IMR-90 (cell line): ENCODE results near the gene PRKCB.

ENCODE experiments used
- BHLHE40 ChIP-seq: fragments of 150-350 bp; IDR thresholded peaks from 2 replicates; pipeline ENCODE4 v1.6.1; 2016; ENCODE audit warnings: mild to moderate bottlenecking, low read depth, low read length
- TF ChIP-seq, protein P1 (sequence below): conservative IDR thresholded peaks from 2 replicates; pipeline ENCODE4 v1.5.1; 2012; ENCODE audit warnings: mild to moderate bottlenecking, low read depth, low read length, improper control_type of control experiment

DNA sequence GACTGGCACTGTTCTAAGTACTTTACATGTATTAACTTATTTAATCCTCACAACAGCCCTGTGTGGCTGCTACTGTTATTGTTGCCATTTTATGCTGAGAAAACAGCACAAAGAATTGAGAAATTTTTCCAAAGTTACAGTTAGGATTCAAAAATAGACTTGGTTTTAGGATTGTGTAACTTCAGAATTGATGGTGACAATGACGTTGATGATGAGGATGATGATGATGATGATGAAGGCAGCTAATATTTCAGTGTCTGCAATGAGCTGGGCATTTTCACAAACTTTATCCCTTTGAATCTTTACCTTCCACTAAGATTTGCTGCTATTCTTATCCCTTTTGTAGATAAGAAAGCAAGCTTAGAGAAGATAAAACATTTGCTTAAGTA, 22.1 kb downstream of the PRKCB start:
- TF ChIP-seq, protein P1, sequence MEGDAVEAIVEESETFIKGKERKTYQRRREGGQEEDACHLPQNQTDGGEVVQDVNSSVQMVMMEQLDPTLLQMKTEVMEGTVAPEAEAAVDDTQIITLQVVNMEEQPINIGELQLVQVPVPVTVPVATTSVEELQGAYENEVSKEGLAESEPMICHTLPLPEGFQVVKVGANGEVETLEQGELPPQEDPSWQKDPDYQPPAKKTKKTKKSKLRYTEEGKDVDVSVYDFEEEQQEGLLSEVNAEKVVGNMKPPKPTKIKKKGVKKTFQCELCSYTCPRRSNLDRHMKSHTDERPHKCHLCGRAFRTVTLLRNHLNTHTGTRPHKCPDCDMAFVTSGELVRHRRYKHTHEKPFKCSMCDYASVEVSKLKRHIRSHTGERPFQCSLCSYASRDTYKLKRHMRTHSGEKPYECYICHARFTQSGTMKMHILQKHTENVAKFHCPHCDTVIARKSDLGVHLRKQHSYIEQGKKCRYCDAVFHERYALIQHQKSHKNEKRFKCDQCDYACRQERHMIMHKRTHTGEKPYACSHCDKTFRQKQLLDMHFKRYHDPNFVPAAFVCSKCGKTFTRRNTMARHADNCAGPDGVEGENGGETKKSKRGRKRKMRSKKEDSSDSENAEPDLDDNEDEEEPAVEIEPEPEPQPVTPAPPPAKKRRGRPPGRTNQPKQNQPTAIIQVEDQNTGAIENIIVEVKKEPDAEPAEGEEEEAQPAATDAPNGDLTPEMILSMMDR = no peak
- no peak for TF ChIP-seq BHLHE40
